ENCODE measurements around the gene SMIM44. TPM values are rescaled to one million over a fixed set of nuclear protein-coding genes. Genes with fewer than 3 reads are reported as not detected.

The SMIM44 gene
- total RNA-seq, 1 experiment from 2014 or later = not detected

- Histone ChIP-seq H4K20me1 (ENCODE audit: control insufficient read depth, insufficient read depth, insufficient read length) (no peaks in the 10 kb centered on the region), H2BK5ac (ENCODE audit: insufficient read length, low read length) (no peak overlapping the region), H3K9me3 (ENCODE audit: control insufficient read depth, low read depth, low read length) (no peaks in the 10 kb centered on the region), H3K79me1 (ENCODE audit: insufficient read depth, low read depth, low read length, poor library complexity, severe bottlenecking) (no peaks in the 10 kb centered on the region), H3K9ac (ENCODE audit: extremely low read depth, insufficient read length, low read length) (no peak overlapping the region), H3K14ac (ENCODE audit: insufficient read depth, low read length) (no peak overlapping the region), H3K27ac (ENCODE audit: insufficient read length, low read depth, low read length) (no peak overlapping the region), H4K8ac (replicated peaks; ENCODE audit: insufficient read length, low read depth, low read length) (no peak overlapping the region), H2AK5ac (ENCODE audit: insufficient read length, low read length) (no peak overlapping the region), H3K4ac (ENCODE audit: low read depth, low read length) (no peak overlapping the region), H3K4me2 (ENCODE audit: insufficient read depth, insufficient read length, low read length) (no peak overlapping the region), H3K79me2 (ENCODE audit: insufficient read depth, low read length) (peaks cover 2% of the 10 kb centered on the region), H3K18ac (ENCODE audit: insufficient read length, low read depth, low read length) (no peak overlapping the region), H2AFZ (ENCODE audit: low read length) (no peak overlapping the region), H4K91ac (ENCODE audit: insufficient read length, low read depth, low read length) (no peak overlapping the region), H3K4me1 (ENCODE audit: insufficient read depth, low read length) (no peaks in the 10 kb centered on the region), H3K23ac (ENCODE audit: insufficient read length, low read depth, low read length) (no peak overlapping the region), H3K56ac (ENCODE audit: insufficient read length, low read depth, low read length) (no peak overlapping the region), H4K5ac (ENCODE audit: insufficient read length, low read depth, low read length) (no peak overlapping the region), H2BK12ac (ENCODE audit: insufficient read length, low read depth, low read length) (no peak overlapping the region), H3K27me3 (ENCODE audit: insufficient read depth, low read length) (no peaks in the 10 kb centered on the region), H2BK15ac (ENCODE audit: low read depth, low read length) (no peak overlapping the region), H2BK120ac (ENCODE audit: low read depth, low read length, poor library complexity, severe bottlenecking) (no peak overlapping the region), H3T11ph (ENCODE audit: low read length) (no peak overlapping the region), H2BK20ac (ENCODE audit: low read depth, low read length, poor library complexity, severe bottlenecking) (no peak overlapping the region), H3K23me2 (ENCODE audit: insufficient read length, low read depth, low read length, poor library complexity, severe bottlenecking) (no peaks in the 10 kb centered on the region)
- DNase-seq = no peak
- peaks cover 20 to 47% (median 39%) of the 10 kb centered on the region in 3 experiments; a peak in 6 of 7 replicates for H3K36me3 Mint-ChIP-seq (ENCODE audit: insufficient read depth in 1 of 3, low read depth in 3 of 3)
- TF ChIP-seq, protein P1, sequence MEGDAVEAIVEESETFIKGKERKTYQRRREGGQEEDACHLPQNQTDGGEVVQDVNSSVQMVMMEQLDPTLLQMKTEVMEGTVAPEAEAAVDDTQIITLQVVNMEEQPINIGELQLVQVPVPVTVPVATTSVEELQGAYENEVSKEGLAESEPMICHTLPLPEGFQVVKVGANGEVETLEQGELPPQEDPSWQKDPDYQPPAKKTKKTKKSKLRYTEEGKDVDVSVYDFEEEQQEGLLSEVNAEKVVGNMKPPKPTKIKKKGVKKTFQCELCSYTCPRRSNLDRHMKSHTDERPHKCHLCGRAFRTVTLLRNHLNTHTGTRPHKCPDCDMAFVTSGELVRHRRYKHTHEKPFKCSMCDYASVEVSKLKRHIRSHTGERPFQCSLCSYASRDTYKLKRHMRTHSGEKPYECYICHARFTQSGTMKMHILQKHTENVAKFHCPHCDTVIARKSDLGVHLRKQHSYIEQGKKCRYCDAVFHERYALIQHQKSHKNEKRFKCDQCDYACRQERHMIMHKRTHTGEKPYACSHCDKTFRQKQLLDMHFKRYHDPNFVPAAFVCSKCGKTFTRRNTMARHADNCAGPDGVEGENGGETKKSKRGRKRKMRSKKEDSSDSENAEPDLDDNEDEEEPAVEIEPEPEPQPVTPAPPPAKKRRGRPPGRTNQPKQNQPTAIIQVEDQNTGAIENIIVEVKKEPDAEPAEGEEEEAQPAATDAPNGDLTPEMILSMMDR (conservative IDR thresholded peaks at IDR 0.05) = no peak
- WGBS (ENCODE audit: extremely low coverage, insufficient read length, low lambda C conversion rate) = no CpG with 5 or more reads among the region's 16 CpGs
- H3K27me3 Mint-ChIP-seq (ENCODE audit: low read depth) = no peaks in the 10 kb centered on the region
- H3K4me3 Mint-ChIP-seq = peak overlapping the region in 1 of 2 experiments; percentile 41; a peak in 2 of 5 replicates
- no peaks in the 10 kb centered on the region; a peak in 1 of 5 replicates for H3K9me3 Mint-ChIP-seq
- H3K27ac Mint-ChIP-seq = peak overlapping the region in 1 of 3 experiments; percentile 77; a peak in 2 of 7 replicates
- H3K4me1 Mint-ChIP-seq = no peaks in the 10 kb centered on the region
These were observed 9.7 kb upstream of the SMIM44 start for GRCh38 chr19:3492919-3493318.
